H1 (cell line): ENCODE results near the gene WNT2. TPM values are rescaled to one million over a fixed set of nuclear protein-coding genes. Genes with fewer than 3 reads are reported as not detected.

Source experiments
- CTCF ChIA-PET: fragments of 300-600 bp; sonication (Branson Sonifier 250); formaldehyde crosslinking; loops from one replicate; lab custom pipeline; 2021; ENCODE audit not compliant: partially characterized antibody; lab: Charles Lee
- POLR2A ChIA-PET: fragments of 300-600 bp; sonication (Branson Sonifier 250); formaldehyde crosslinking; loops from one replicate; lab custom pipeline; 2021; ENCODE audit warnings: inconsistent platforms; ENCODE audit not compliant: partially characterized antibody; lab: Charles Lee
- DNase-seq, 2 experiments: peaks; one replicate each; pipeline versions ENCODE4 v3.0.0 to v3.0.0-alpha.2; 2010 to 2022; ENCODE audit warnings: low spot score in 2 of 2, low read depth in 1 of 2, mixed read lengths in 1 of 2
- FAIRE-seq: peaks from 2 replicates; lab custom pipeline; 2011; peaks lifted over from hg19 to GRCh38; lab: Jason Lieb, UNC
- H2AFZ ChIP-seq: 2 replicates; pipeline ENCODE4 v1.8.1; 2012; ENCODE audit warnings: low read length, inconsistent platforms
- H2AK5ac ChIP-seq: 2 replicates; pipeline ENCODE4 v1.6.1; 2013; ENCODE audit warnings: low read depth, low read length
- H2BK120ac ChIP-seq: replicated peaks from 2 replicates; pipeline ENCODE3; 2013; ENCODE audit warnings: low read depth, low read length, inconsistent platforms
- H2BK12ac ChIP-seq: 2 replicates; pipeline ENCODE4 v1.6.1; 2013; ENCODE audit warnings: low read depth, low read length
- H2BK15ac ChIP-seq: 2 replicates; pipeline ENCODE4 v1.6.1; 2013; ENCODE audit warnings: low read length
- H2BK20ac ChIP-seq: 2 replicates; pipeline ENCODE4 v1.6.1; 2013; ENCODE audit warnings: low read length
- H2BK5ac ChIP-seq: 2 replicates; pipeline ENCODE4 v1.6.1; 2013; ENCODE audit warnings: low read depth, low read length
- H3K14ac ChIP-seq: 2 replicates; pipeline ENCODE4 v1.6.1; 2013; ENCODE audit warnings: inconsistent platforms; ENCODE audit not compliant: insufficient read length
- H3K18ac ChIP-seq: 2 replicates; pipeline ENCODE4 v1.6.1; 2013; ENCODE audit warnings: low read length; ENCODE audit errors: extremely low read depth
- H3K23ac ChIP-seq: 2 replicates; pipeline ENCODE4 v1.6.1; 2013; ENCODE audit warnings: inconsistent platforms; ENCODE audit not compliant: insufficient read length
- H3K23me2 ChIP-seq: 2 replicates; pipeline ENCODE4 v1.6.1; 2013; ENCODE audit warnings: low read depth, low read length
- H3K27ac ChIP-seq: 2 replicates; pipeline ENCODE4 v1.6.1; 2011; ENCODE audit warnings: low read depth, low read length, inconsistent platforms
- H3K27me3 ChIP-seq, 4 experiments: replicated peaks in 1 of 4; 1 replicate in 1 of 4; 2 replicates in 3 of 4; pipeline versions ENCODE4 v1.6.1 to v1.8.1; 2011 to 2013; ENCODE audit warnings: low read length in 3 of 4, mild to moderate bottlenecking in 3 of 4, inconsistent platforms in 2 of 4, mixed read lengths in 2 of 4, moderate library complexity in 1 of 4; ENCODE audit not compliant: control insufficient read depth in 3 of 4, insufficient read depth in 3 of 4; ENCODE audit errors: extremely low read depth in 1 of 4
- H3K36me3 ChIP-seq, 4 experiments: 2 replicates each; pipeline versions ENCODE4 v1.6.1 to v1.8.1; 2011 to 2013; ENCODE audit warnings: mild to moderate bottlenecking in 4 of 4, low read length in 3 of 4, moderate library complexity in 2 of 4, control low read depth in 1 of 4, inconsistent platforms in 1 of 4; ENCODE audit not compliant: insufficient read depth in 4 of 4, control insufficient read depth in 2 of 4
- H3K4ac ChIP-seq: replicated peaks from 2 replicates; pipeline ENCODE3; 2013; ENCODE audit warnings: low read length, low read depth, mixed read lengths, inconsistent platforms; ENCODE audit not compliant: insufficient read length
- H3K4me1 ChIP-seq, 4 experiments: replicated peaks in 1 of 4; 1 replicate in 1 of 4; 2 replicates in 3 of 4; pipeline versions ENCODE4 v1.6.1 to v1.8.1; 2011 to 2013; ENCODE audit warnings: low read length in 3 of 4, inconsistent platforms in 2 of 4, mixed read lengths in 1 of 4; ENCODE audit not compliant: insufficient read depth in 4 of 4, control insufficient read depth in 3 of 4
- H3K4me2 ChIP-seq, 2 experiments: 2 replicates each; pipeline versions ENCODE4 v1.6.1 to v1.8.1; 2011 to 2013; ENCODE audit warnings: low read depth in 2 of 2, low read length in 2 of 2, control low read depth in 1 of 2, inconsistent platforms in 1 of 2, mild to moderate bottlenecking in 1 of 2; ENCODE audit not compliant: insufficient read depth in 1 of 2
- H3K4me3 ChIP-seq, 4 experiments: fragments of 200-600, 300-600 bp in 1 of 4; sonication (generic), shearing (Covaris generic), sonication (Bioruptor Twin) in 1 of 4; 2 replicates each; pipeline versions ENCODE4 v1.5.1 to v1.8.1; 2011 to 2016; ENCODE audit warnings: low read length in 4 of 4, low read depth in 3 of 4, control low read depth in 2 of 4, inconsistent platforms in 2 of 4, mild to moderate bottlenecking in 2 of 4, mixed read lengths in 1 of 4, moderate library complexity in 1 of 4; ENCODE audit not compliant: insufficient read depth in 2 of 4; ENCODE audit errors: extremely low read depth in 1 of 4
- H3K56ac ChIP-seq: replicated peaks from 2 replicates; pipeline ENCODE3; 2013; ENCODE audit warnings: low read depth, mild to moderate bottlenecking, mixed read lengths, low read length, inconsistent platforms; ENCODE audit not compliant: insufficient read length
- H3K79me1 ChIP-seq: 2 replicates; pipeline ENCODE4 v1.6.1; 2013; ENCODE audit warnings: low read depth, low read length, control low read depth
- H3K79me2 ChIP-seq, 2 experiments: 2 replicates each; pipeline versions ENCODE4 v1.6.1 to v1.8.1; 2012 to 2013; ENCODE audit warnings: low read length in 2 of 2, mild to moderate bottlenecking in 2 of 2, inconsistent platforms in 1 of 2; ENCODE audit not compliant: insufficient read depth in 2 of 2, control insufficient read depth in 1 of 2
- H3K9ac ChIP-seq, 4 experiments: replicated peaks in 1 of 4; 1 replicate in 1 of 4; 2 replicates in 3 of 4; pipeline versions ENCODE4 v1.6.1 to v1.8.1; 2011 to 2013; ENCODE audit warnings: low read depth in 3 of 4, low read length in 3 of 4, control low read depth in 2 of 4, mild to moderate bottlenecking in 2 of 4, moderate library complexity in 2 of 4, inconsistent platforms in 1 of 4; ENCODE audit errors: extremely low read depth in 1 of 4
- H3K9me3 ChIP-seq, 2 experiments: 2 replicates each; pipeline versions ENCODE4 v1.6.1 to v1.8.1; 2012 to 2013; ENCODE audit warnings: mild to moderate bottlenecking in 2 of 2, moderate library complexity in 2 of 2, control low read depth in 1 of 2, inconsistent platforms in 1 of 2, low read depth in 1 of 2, low read length in 1 of 2, mixed read lengths in 1 of 2; ENCODE audit not compliant: insufficient read depth in 2 of 2
- H4K20me1 ChIP-seq, 2 experiments: replicated peaks in 1 of 2; 2 replicates each; pipeline versions ENCODE3 to v1.8.1; 2011 to 2013; ENCODE audit warnings: inconsistent platforms in 2 of 2, low read length in 2 of 2, mild to moderate bottlenecking in 1 of 2; ENCODE audit not compliant: insufficient read depth in 2 of 2, control insufficient read depth in 1 of 2
- H4K5ac ChIP-seq: 2 replicates; pipeline ENCODE4 v1.6.1; 2013; ENCODE audit warnings: low read length, low read depth, mixed read lengths, inconsistent platforms; ENCODE audit not compliant: insufficient read length
- H4K8ac ChIP-seq: 2 replicates; pipeline ENCODE4 v1.8.0; 2013; ENCODE audit warnings: mild to moderate bottlenecking, moderate library complexity, low read length, inconsistent platforms; ENCODE audit not compliant: insufficient read depth; ENCODE audit errors: extremely low read depth
- H4K91ac ChIP-seq: replicated peaks from 2 replicates; pipeline ENCODE3; 2013; ENCODE audit warnings: low read length, mixed read lengths, inconsistent platforms; ENCODE audit not compliant: insufficient read length
- BACH1 ChIP-seq: IDR thresholded peaks from 2 replicates; pipeline ENCODE4 v1.6.1; 2012; ENCODE audit warnings: low read length, improper control_type of control experiment
- CBX8 ChIP-seq: fragments of 300-800, 300-1000 bp; sonication (generic); IDR thresholded peaks from 2 replicates; pipeline ENCODE4 v1.7.1; 2016; ENCODE audit warnings: low read depth, low read length, borderline replicate concordance
- CEBPB ChIP-seq: IDR thresholded peaks from 2 replicates; pipeline ENCODE4 v1.6.1; 2012; ENCODE audit warnings: low read depth, low read length
- EP300 ChIP-seq, 2 experiments: IDR thresholded peaks; 1 replicate in 1 of 2; 2 replicates in 1 of 2; pipeline ENCODE4 v1.6.1; 2011 to 2012; ENCODE audit warnings: low read depth in 2 of 2, low read length in 2 of 2, mild to moderate bottlenecking in 2 of 2, borderline replicate concordance in 1 of 2, inconsistent platforms in 1 of 2, moderate library complexity in 1 of 2
- GABPA ChIP-seq: IDR thresholded peaks from 2 replicates; pipeline ENCODE4 v1.6.1; 2011; ENCODE audit warnings: mild to moderate bottlenecking, low read length, moderate library complexity, borderline replicate concordance; ENCODE audit not compliant: insufficient read depth
- JUN ChIP-seq: IDR thresholded peaks from 2 replicates; pipeline ENCODE4 v1.6.1; 2011; ENCODE audit warnings: low read depth, mild to moderate bottlenecking, improper control_type of control experiment, low read length
- NANOG ChIP-seq: IDR thresholded peaks from 2 replicates; pipeline ENCODE4 v1.6.1; 2011; ENCODE audit warnings: low read length, low read depth, mild to moderate bottlenecking, inconsistent platforms; ENCODE audit not compliant: insufficient read depth, poor library complexity, severe bottlenecking
- POU5F1 ChIP-seq: IDR thresholded peaks from 2 replicates; pipeline ENCODE4 v1.6.1; 2011; ENCODE audit warnings: low read depth, mild to moderate bottlenecking, low read length, moderate library complexity
- RAD21 ChIP-seq, 2 experiments: IDR thresholded peaks in 1 of 2; conservative IDR thresholded peaks in 1 of 2; 2 replicates each; pipeline ENCODE4 v1.6.1; 2011; ENCODE audit warnings: low read depth in 2 of 2, low read length in 2 of 2, improper control_type of control experiment in 1 of 2, inconsistent platforms in 1 of 2, mild to moderate bottlenecking in 1 of 2, moderate library complexity in 1 of 2
- SIRT6 ChIP-seq: IDR thresholded peaks from one replicate; pipeline ENCODE4 v1.7.1; 2012; ENCODE audit warnings: low read length, inconsistent platforms
- SP1 ChIP-seq: IDR thresholded peaks from 2 replicates; pipeline ENCODE4 v1.6.1; 2011; ENCODE audit warnings: low read depth, low read length
- SP4 ChIP-seq: IDR thresholded peaks from 2 replicates; pipeline ENCODE4 v1.6.1; 2012; ENCODE audit warnings: low read length, inconsistent platforms
- TAF1 ChIP-seq: IDR thresholded peaks from 2 replicates; pipeline ENCODE4 v1.6.1; 2011; ENCODE audit warnings: mild to moderate bottlenecking, low read depth, low read length
- YY1 ChIP-seq: IDR thresholded peaks from 2 replicates; pipeline ENCODE4 v1.6.1; 2011; ENCODE audit warnings: low read depth, mild to moderate bottlenecking, low read length
- WGBS, 2 experiments: shearing (Covaris generic) in 1 of 2; methylation state at CpG; one replicate each; pipeline versions ENCODE4 v1.1.6 to v1.1.7; 2013 to 2015; ENCODE audit warnings: low lambda C conversion rate in 2 of 2, mixed read lengths in 2 of 2, inconsistent platforms in 1 of 2, low coverage in 1 of 2, missing lambda C conversion rate in 1 of 2; ENCODE audit not compliant: insufficient replicate concordance in 2 of 2, insufficient coverage in 1 of 2, insufficient read length in 1 of 2; ENCODE audit errors: extremely low coverage in 1 of 2, missing lambda C conversion rate in 1 of 2; 5-methylcytosine and 5-hydroxymethylcytosine counted together
- polyA plus RNA-seq, 7 experiments: library from polyadenylated mRNA; depleted of rRNA in 3 of 7; stranded (reverse) in 5 of 7; unstranded in 2 of 7; fragments of >200 nt in 5 of 7; fragments of 200-250 nt in 2 of 7; gene quantifications; 1 replicate in 5 of 7; 2 replicates in 1 of 7; 4 replicates in 1 of 7; pipeline versions ENCODE4 v1.2.1 to v1.2.3, GENCODE V29; 2011 to 2013; ENCODE audit warnings: missing spikeins in 2 of 7, mixed read lengths in 2 of 7
- total RNA-seq: library from RNA; stranded (reverse); fragmentation: NEBNext Ultra II Directional; extraction: Animal tissue kit (Norgen Biotek cat#: 25700); gene quantifications from 2 replicates; pipeline ENCODE4 v1.2.1, GENCODE V29; 2021

WNT2 gene
- total and polyA plus RNA-seq, 2 of the 8 experiments (the other 6 are each of a cell fraction or from before 2014, with no cell fraction given) = not detected

- DNase-seq (no peak), FAIRE-seq (no peak)
- no peak overlapping the region for H3K4me3 ChIP-seq
- H4K20me1 ChIP-seq = no peaks in the 10 kb centered on the region
- H3K27ac ChIP-seq = no peak overlapping the region
- H3K36me3 ChIP-seq = no peaks in the 10 kb centered on the region
- no peaks in the 10 kb centered on the region for H3K79me1 ChIP-seq
- ChIA-PET CTCF (interaction anchor here (1.5 kb wide), 1 partner anchor 121 kb away, joined by 3 read pairs; no protein-coding TSS in a partner anchor), POLR2A (no interaction called here)
- no peaks in the 10 kb centered on the region for H3K23me2 ChIP-seq
- H2BK15ac ChIP-seq = no peak overlapping the region
- TF ChIP-seq SP4 = no peak
- no peak for TF ChIP-seq JUN
- TF ChIP-seq SP1 = no peak
- no peak for TF ChIP-seq CBX8
- no peak for TF ChIP-seq POU5F1
- TF ChIP-seq SIRT6 = no peak
- no peak for TF ChIP-seq YY1
- no peak for TF ChIP-seq BACH1
- no peak for TF ChIP-seq RAD21 (IDR thresholded peaks at IDR 0.05 in 1 of 2, conservative IDR thresholded peaks at IDR 0.05 in 1 of 2; ENCODE audit: low read depth in 2 of 2, low read length in 2 of 2)
- TF ChIP-seq EP300 (IDR thresholded peaks at IDR 0.05; ENCODE audit: borderline replicate concordance in 1 of 2, low read depth in 2 of 2, low read length in 2 of 2) = no peak
- TF ChIP-seq CEBPB = no peak
- no peak for TF ChIP-seq GABPA
- TF ChIP-seq NANOG = no peak
- no peak for TF ChIP-seq TAF1
- no peaks in the 10 kb centered on the region for H3K79me2 ChIP-seq
- H3K27me3 ChIP-seq = no peaks in the 10 kb centered on the region
- no peak overlapping the region for H3K4me2 ChIP-seq
- no peak overlapping the region for H3K9ac ChIP-seq
- no peaks in the 10 kb centered on the region for H3K9me3 ChIP-seq
- H2AK5ac ChIP-seq = no peak overlapping the region
- no peak overlapping the region for H3K14ac ChIP-seq
- no peak overlapping the region for H4K5ac ChIP-seq
- H4K91ac ChIP-seq = no peak overlapping the region
- H2BK5ac ChIP-seq = no peak overlapping the region
- 89% methylated on average over 5 of the region's 5 CpGs; no CpG with 5 or more reads in 1 of the 2 experiments for WGBS, 2 experiments
- no peak overlapping the region for H3K56ac ChIP-seq
- no peak overlapping the region for H2BK120ac ChIP-seq
- no peak overlapping the region for H3K18ac ChIP-seq
- H2BK20ac ChIP-seq = no peak overlapping the region
- H3K23ac ChIP-seq = no peak overlapping the region
- H2BK12ac ChIP-seq = no peak overlapping the region
- H3K4me1 ChIP-seq = no peaks in the 10 kb centered on the region
- H2AFZ ChIP-seq = no peak overlapping the region
- no peak overlapping the region for H4K8ac ChIP-seq
- H3K4ac ChIP-seq = no peak overlapping the region
Measured at GRCh38 chr7:117284692-117285091, 38.2 kb downstream of the WNT2 start.
